HepG2 (cell line): Measurements from ENCODE around the gene SLC39A8. TPM values are rescaled to one million over a fixed set of nuclear protein-coding genes. Genes with fewer than 3 reads are reported as not detected.
A peak's percentile ranks its signal among the peaks of the same experiment; 100 is the strongest.

Experiments used
- ATF2 ChIP-seq: sonication (generic); formaldehyde crosslinking; IDR thresholded peaks from 2 replicates; pipeline ENCODE4 v1.4.0; 2020; ENCODE audit warnings: missing genetic modification reagents
- CEBPB ChIP-seq: IDR thresholded peaks from 2 replicates; pipeline ENCODE4 v1.6.1; 2011; ENCODE audit warnings: low read depth, low read length, improper control_type of control experiment, borderline replicate concordance
- GRHL1 ChIP-seq: sonication (generic); formaldehyde crosslinking; conservative IDR thresholded peaks from 2 replicates; pipeline ENCODE4 v1.8.0; 2022; ENCODE audit warnings: missing genetic modification reagents
- HBP1 ChIP-seq: IDR thresholded peaks from 2 replicates; pipeline ENCODE4 v1.6.1; 2016; ENCODE audit warnings: low read depth, control low read depth
- HOXA3 ChIP-seq: sonication (generic); formaldehyde crosslinking; IDR thresholded peaks from 2 replicates; pipeline ENCODE4 v1.5.0; 2020; ENCODE audit warnings: missing genetic modification reagents
- KLF16 ChIP-seq, 2 experiments: sonication (generic) in 1 of 2; formaldehyde crosslinking in 1 of 2; IDR thresholded peaks; 2 replicates each; pipeline versions ENCODE4 v1.6.1 to v1.8.0; 2016 to 2023; ENCODE audit warnings: missing genetic modification reagents in 2 of 2, missing compliant biosample characterization in 1 of 2
- MYC ChIP-seq: sonication (generic); formaldehyde crosslinking; IDR thresholded peaks from 2 replicates; pipeline ENCODE4 v1.9.0; 2021; ENCODE audit warnings: missing genetic modification reagents, borderline replicate concordance
- NFE2L2 ChIP-seq: fragments of 150-350 bp; IDR thresholded peaks from 2 replicates; pipeline ENCODE4 v1.6.1; 2014; ENCODE audit warnings: low read length
- NR3C1 ChIP-seq: sonication (generic); formaldehyde crosslinking; IDR thresholded peaks from 2 replicates; pipeline ENCODE4 v1.4.0; 2020; ENCODE audit warnings: missing genetic modification reagents
- SIN3A ChIP-seq: IDR thresholded peaks from 2 replicates; pipeline ENCODE4 v1.6.1; 2011; ENCODE audit warnings: low read depth, mild to moderate bottlenecking, control low read depth, low read length, borderline replicate concordance
- SIX4 ChIP-seq: sonication (generic); formaldehyde crosslinking; IDR thresholded peaks from 2 replicates; pipeline ENCODE4 v1.4.0; 2020; ENCODE audit warnings: missing genetic modification reagents
- SKI ChIP-seq: fragments of 450-650 bp; IDR thresholded peaks from one replicate; pipeline ENCODE4 v1.6.1; 2018; ENCODE audit warnings: mild to moderate bottlenecking; ENCODE audit not compliant: partially characterized antibody
- SMC3 ChIP-seq: IDR thresholded peaks from 2 replicates; pipeline ENCODE4 v1.6.1; 2011; ENCODE audit warnings: low read length, improper control_type of control experiment
- SMYD3 ChIP-seq: sonication (generic); formaldehyde crosslinking; IDR thresholded peaks from 2 replicates; pipeline ENCODE4 v1.8.1; 2023; ENCODE audit warnings: mild to moderate bottlenecking, missing genetic modification reagents
- SOX6 ChIP-seq, 2 experiments: fragments of 450-650 bp in 1 of 2; sonication (generic) in 1 of 2; formaldehyde crosslinking in 1 of 2; IDR thresholded peaks; 2 replicates each; pipeline versions ENCODE4 v1.4.0 to v1.6.1; 2017 to 2020; ENCODE audit warnings: antibody characterized with exemption in 1 of 2, mild to moderate bottlenecking in 1 of 2, missing genetic modification reagents in 1 of 2
- SUZ12 ChIP-seq: fragments of 150-350 bp; IDR thresholded peaks from 2 replicates; pipeline ENCODE4 v1.6.1; 2014; ENCODE audit warnings: low read depth, low read length
- ZBTB21 ChIP-seq: sonication (generic); formaldehyde crosslinking; IDR thresholded peaks from 2 replicates; pipeline ENCODE4 v1.4.0; 2020; ENCODE audit warnings: missing genetic modification reagents
- ZNF331 ChIP-seq: sonication (generic); formaldehyde crosslinking; IDR thresholded peaks from 2 replicates; pipeline ENCODE4 v1.4.0; 2020; ENCODE audit warnings: missing genetic modification reagents
- ZNF33B ChIP-seq: sonication (generic); formaldehyde crosslinking; IDR thresholded peaks from 2 replicates; pipeline ENCODE4 v1.5.1; 2020; ENCODE audit warnings: mild to moderate bottlenecking, missing genetic modification reagents
- ZNF343 ChIP-seq: sonication (generic); formaldehyde crosslinking; IDR thresholded peaks from 2 replicates; pipeline ENCODE4 v1.4.0; 2020; ENCODE audit warnings: mild to moderate bottlenecking, missing genetic modification reagents
- ZNF446 ChIP-seq: sonication (generic); formaldehyde crosslinking; IDR thresholded peaks from 2 replicates; pipeline ENCODE4 v1.5.0; 2020; ENCODE audit warnings: mild to moderate bottlenecking, missing genetic modification reagents
- ZNF562 ChIP-seq: sonication (generic); formaldehyde crosslinking; IDR thresholded peaks from 2 replicates; pipeline ENCODE4 v1.8.0; 2022; ENCODE audit warnings: missing genetic modification reagents, borderline replicate concordance
- ZNF577 ChIP-seq: sonication (generic); formaldehyde crosslinking; IDR thresholded peaks from 2 replicates; pipeline ENCODE4 v1.4.0; 2020; ENCODE audit warnings: mild to moderate bottlenecking, low read depth, missing genetic modification reagents, borderline replicate concordance
- ZNF737 ChIP-seq: sonication (generic); formaldehyde crosslinking; IDR thresholded peaks from 2 replicates; pipeline ENCODE4 v1.5.0; 2020; ENCODE audit warnings: missing genetic modification reagents, mild to moderate bottlenecking, borderline replicate concordance
- ZNF746 ChIP-seq: sonication (generic); formaldehyde crosslinking; IDR thresholded peaks from 2 replicates; pipeline ENCODE4 v1.8.0; 2022; ENCODE audit warnings: mild to moderate bottlenecking, missing genetic modification reagents
- ZNF747 ChIP-seq: sonication (generic); formaldehyde crosslinking; IDR thresholded peaks from 2 replicates; pipeline ENCODE4 v1.8.1; 2023; ENCODE audit warnings: missing genetic modification reagents, mild to moderate bottlenecking, borderline replicate concordance
- ZNF770 ChIP-seq: sonication (generic); formaldehyde crosslinking; IDR thresholded peaks from 2 replicates; pipeline ENCODE4 v1.5.0; 2020; ENCODE audit warnings: mild to moderate bottlenecking, missing genetic modification reagents
- polyA plus RNA-seq, 8 experiments: library from polyadenylated mRNA; depleted of rRNA in 3 of 8; stranded (reverse) in 7 of 8; unstranded in 1 of 8; fragments of >200 nt; fragmentation: Illumina TruSeq in 4 of 8; extraction: Trizol in 4 of 8; gene quantifications; 2 replicates each; pipeline versions ENCODE4 v1.2.1 to v1.2.3, GENCODE V29; 2011 to 2016; ENCODE audit warnings: low read depth in 4 of 8, missing spikeins in 1 of 8, mixed read lengths in 1 of 8; ENCODE audit not compliant: insufficient read depth in 1 of 8
- total RNA-seq, 5 experiments: library from RNA; depleted of rRNA; stranded (reverse); fragments of >200 nt; fragmentation: Illumina TruSeq; extraction: Trizol; gene quantifications; 2 replicates each; pipeline ENCODE4 v1.2.3, GENCODE V29; 2016; ENCODE audit warnings: low read depth in 1 of 5

SLC39A8 gene
- total and polyA plus RNA-seq, 2 of the 13 experiments (the other 11 are each of a cell fraction or from before 2014, with no cell fraction given) = 0.22 to 0.38 TPM

- TF ChIP-seq ZNF343 (CRISPR knock-in tag) (no peak), ZNF331 (no peak), MYC (CRISPR knock-in tag) (no peak), ZBTB21 (CRISPR knock-in tag) (no peak), ZNF33B (no peak), CEBPB (no peak), SUZ12 (no peak), SIX4 (CRISPR knock-in tag) (no peak), ZNF770 (CRISPR knock-in tag) (no peak), ZNF577 (CRISPR knock-in tag) (no peak), ZNF446 (CRISPR knock-in tag) (no peak), ZNF746 (CRISPR knock-in tag) (no peak), NFE2L2 (no peak), GRHL1 (CRISPR knock-in tag) (no peak), ZNF562 (CRISPR knock-in tag) (0 out of 2 replicates have a peak, but pooled peaks have one; percentile 49), SKI (no peak), SOX6 (IDR thresholded peaks at IDR 0.05) (no peak), SOX6 (CRISPR knock-in tag; IDR thresholded peaks at IDR 0.05) (no peak), HOXA3 (CRISPR knock-in tag) (no peak), KLF16 (CRISPR knock-in tag; IDR thresholded peaks at IDR 0.05) (peak in 1 of 2 experiments; percentile 29; a peak in 1 of 4 replicates), NR3C1 (CRISPR knock-in tag) (no peak), HBP1 (CRISPR knock-in tag) (no peak), ATF2 (CRISPR knock-in tag) (no peak), SMC3 (no peak), ZNF737 (no peak), SIN3A (no peak), ZNF747 (no peak), SMYD3 (no peak)
These were observed 745 bp downstream of the SLC39A8 start (continued) for GRCh38 chr4:102344520-102344953.
